GM18870 (cell line): Measurements from ENCODE around the gene NACC1.

Experiments
- ATAC-seq: cut with Tn5 transposase; IDR thresholded peaks from one replicate; pipeline ENCODE4 v1.9.1; 2021; ENCODE audit warnings: moderate library complexity; ENCODE audit not compliant: unreplicated experiment

NACC1 gene

GRCh38 chr19:13118424-13119193 lies 545 bp downstream of the NACC1 start:
- ATAC-seq: no peak

- no peak for ATAC-seq
These were observed 1.6 kb downstream of the NACC1 start for GRCh38 chr19:13119627-13120026.

- no peak for ATAC-seq
These were observed 2.0 kb downstream of the NACC1 start for GRCh38 chr19:13120031-13120430.

- ATAC-seq: no peak
These were observed 2.8 kb downstream of the NACC1 start for GRCh38 chr19:13120817-13121216.

- no peak for ATAC-seq
These were observed 3.6 kb downstream of the NACC1 start for GRCh38 chr19:13121551-13122274.

GRCh38 chr19:13122275-13122878 lies 4.3 kb downstream of the NACC1 start:
- no peak for ATAC-seq

- no peak for ATAC-seq
These were observed 5.2 kb downstream of the NACC1 start for GRCh38 chr19:13122980-13123957.

- ATAC-seq: no peak
These were observed 9.0 kb downstream of the NACC1 start for GRCh38 chr19:13127051-13127450.

- no peak for ATAC-seq
These were observed 9.9 kb downstream of the NACC1 start for GRCh38 chr19:13127811-13128575.

GRCh38 chr19:13128583-13128982 lies 10.5 kb downstream of the NACC1 start:
- ATAC-seq: no peak

- no peak for ATAC-seq
These were observed 11.3 kb downstream of the NACC1 start for GRCh38 chr19:13129384-13129783.

GRCh38 chr19:13130886-13131490 lies 12.9 kb downstream of the NACC1 start:
- no peak for ATAC-seq

- ATAC-seq: no peak
These were observed 14.6 kb downstream of the NACC1 start for GRCh38 chr19:13132471-13133180.

- ATAC-seq: no peak
These were observed 15.3 kb downstream of the NACC1 start for GRCh38 chr19:13133241-13133870.

- no peak for ATAC-seq
These were observed 16.6 kb downstream of the NACC1 start for GRCh38 chr19:13134626-13135025.

GRCh38 chr19:13135068-13136062 lies 17.3 kb downstream of the NACC1 start:
- ATAC-seq: no peak

GRCh38 chr19:13137290-13137794 lies 19.3 kb downstream of the NACC1 start:
- ATAC-seq: no peak
